ENCODE results near the gene MAP9. TPM values are rescaled to one million over a fixed set of nuclear protein-coding genes. Genes with fewer than 3 reads are reported as not detected.

MAP9 gene
- total RNA-seq, 1 donor = 18.1 TPM

- Histone ChIP-seq H2AFZ (ENCODE audit: low read length) (no peak overlapping the region), H3K4me2 (ENCODE audit: insufficient read depth, low read length) (no peak overlapping the region), H3K4me1 (ENCODE audit: insufficient read depth, low read length) (no peaks in the 10 kb centered on the region), H3K27ac (ENCODE audit: low read depth, low read length) (no peak overlapping the region), H4K20me1 (ENCODE audit: insufficient read depth, low read length) (no peaks in the 10 kb centered on the region), H3K4me3 (ENCODE audit: insufficient read depth, low read length) (no peak overlapping the region), H3K36me3 (ENCODE audit: insufficient read depth, low read length) (no peaks in the 10 kb centered on the region), H3K27me3 (ENCODE audit: insufficient read depth, low read length) (no peaks in the 10 kb centered on the region), H3K79me2 (ENCODE audit: insufficient read depth, low read length) (no peaks in the 10 kb centered on the region), H3K9me3 (ENCODE audit: low read depth, low read length) (no peaks in the 10 kb centered on the region)
- DNase-seq (ENCODE audit: insufficient read length, low spot score, missing footprints) = no peak
- TF ChIP-seq, protein P1, sequence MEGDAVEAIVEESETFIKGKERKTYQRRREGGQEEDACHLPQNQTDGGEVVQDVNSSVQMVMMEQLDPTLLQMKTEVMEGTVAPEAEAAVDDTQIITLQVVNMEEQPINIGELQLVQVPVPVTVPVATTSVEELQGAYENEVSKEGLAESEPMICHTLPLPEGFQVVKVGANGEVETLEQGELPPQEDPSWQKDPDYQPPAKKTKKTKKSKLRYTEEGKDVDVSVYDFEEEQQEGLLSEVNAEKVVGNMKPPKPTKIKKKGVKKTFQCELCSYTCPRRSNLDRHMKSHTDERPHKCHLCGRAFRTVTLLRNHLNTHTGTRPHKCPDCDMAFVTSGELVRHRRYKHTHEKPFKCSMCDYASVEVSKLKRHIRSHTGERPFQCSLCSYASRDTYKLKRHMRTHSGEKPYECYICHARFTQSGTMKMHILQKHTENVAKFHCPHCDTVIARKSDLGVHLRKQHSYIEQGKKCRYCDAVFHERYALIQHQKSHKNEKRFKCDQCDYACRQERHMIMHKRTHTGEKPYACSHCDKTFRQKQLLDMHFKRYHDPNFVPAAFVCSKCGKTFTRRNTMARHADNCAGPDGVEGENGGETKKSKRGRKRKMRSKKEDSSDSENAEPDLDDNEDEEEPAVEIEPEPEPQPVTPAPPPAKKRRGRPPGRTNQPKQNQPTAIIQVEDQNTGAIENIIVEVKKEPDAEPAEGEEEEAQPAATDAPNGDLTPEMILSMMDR (IDR thresholded peaks at IDR 0.05; ENCODE audit: extremely low read depth, low read depth, low read length) = no peak
Observed at GRCh38 chr4:155415662-155416061, 38.9 kb upstream of the MAP9 start.

DNA sequence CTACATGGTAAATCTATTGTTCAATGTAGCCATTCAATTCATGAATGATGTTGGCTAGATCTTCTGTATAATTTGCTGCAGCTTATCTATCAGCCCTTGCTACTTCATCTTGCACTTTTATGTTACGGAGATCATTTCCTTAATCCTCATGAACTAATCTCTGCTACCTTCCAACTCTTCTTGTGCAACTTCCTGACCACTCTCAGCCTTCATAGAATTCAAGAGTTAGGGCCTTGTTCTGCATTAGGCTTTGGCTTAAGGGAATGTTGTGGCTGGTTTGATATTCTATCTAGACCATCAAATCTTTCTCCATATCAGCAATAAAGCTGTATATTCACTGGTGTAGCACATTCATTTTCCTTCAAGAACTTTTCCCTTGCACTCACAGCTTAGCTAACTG is 36.7 kb upstream of the MAP9 start:
- H3K4me3 ChIP-seq (ENCODE audit: insufficient read depth, low read length) = no peak overlapping the region
- DNase-seq (ENCODE audit: insufficient read length, low spot score, missing footprints) = no peak
- no peaks in the 10 kb centered on the region for H4K20me1 ChIP-seq (ENCODE audit: insufficient read depth, low read length)
- H3K27ac ChIP-seq (ENCODE audit: low read depth, low read length) = no peak overlapping the region
- TF ChIP-seq, protein P1 (IDR thresholded peaks at IDR 0.05; ENCODE audit: extremely low read depth, low read depth, low read length) = no peak
- no peaks in the 10 kb centered on the region for H3K9me3 ChIP-seq (ENCODE audit: low read depth, low read length)
- no peaks in the 10 kb centered on the region for H3K4me1 ChIP-seq (ENCODE audit: insufficient read depth, low read length)
- no peaks in the 10 kb centered on the region for H3K79me2 ChIP-seq (ENCODE audit: insufficient read depth, low read length)
- no peaks in the 10 kb centered on the region for H3K36me3 ChIP-seq (ENCODE audit: insufficient read depth, low read length)
- no peaks in the 10 kb centered on the region for H3K27me3 ChIP-seq (ENCODE audit: insufficient read depth, low read length)
- H3K4me2 ChIP-seq (ENCODE audit: insufficient read depth, low read length) = no peak overlapping the region
- no peak overlapping the region for H2AFZ ChIP-seq (ENCODE audit: low read length)

- no peak for DNase-seq (ENCODE audit: insufficient read length, low spot score, missing footprints)
- Histone ChIP-seq H3K4me3 (ENCODE audit: insufficient read depth, low read length) (no peak overlapping the region), H3K4me2 (ENCODE audit: insufficient read depth, low read length) (no peak overlapping the region), H2AFZ (ENCODE audit: low read length) (no peak overlapping the region), H3K27me3 (ENCODE audit: insufficient read depth, low read length) (no peaks in the 10 kb centered on the region), H3K36me3 (ENCODE audit: insufficient read depth, low read length) (no peaks in the 10 kb centered on the region), H3K79me2 (ENCODE audit: insufficient read depth, low read length) (no peaks in the 10 kb centered on the region), H3K27ac (ENCODE audit: low read depth, low read length) (no peak overlapping the region), H3K9me3 (ENCODE audit: low read depth, low read length) (no peaks in the 10 kb centered on the region), H3K4me1 (ENCODE audit: insufficient read depth, low read length) (no peaks in the 10 kb centered on the region), H4K20me1 (ENCODE audit: insufficient read depth, low read length) (no peaks in the 10 kb centered on the region)
- TF ChIP-seq, protein P1 (IDR thresholded peaks at IDR 0.05; ENCODE audit: extremely low read depth, low read depth, low read length) = no peak
Observed at GRCh38 chr4:155411546-155411945, 34.8 kb upstream of the MAP9 start.

GRCh38 chr4:155408796-155409195 is 32.0 kb upstream of the MAP9 start:
- no peaks in the 10 kb centered on the region for H3K9me3 ChIP-seq (ENCODE audit: low read depth, low read length)
- no peak overlapping the region for H2AFZ ChIP-seq (ENCODE audit: low read length)
- no peak for DNase-seq (ENCODE audit: insufficient read length, low spot score, missing footprints)
- no peak overlapping the region for H3K27ac ChIP-seq (ENCODE audit: low read depth, low read length)
- TF ChIP-seq, protein P1 (IDR thresholded peaks at IDR 0.05; ENCODE audit: extremely low read depth, low read depth, low read length) = no peak
- H3K4me1 ChIP-seq (ENCODE audit: insufficient read depth, low read length) = no peaks in the 10 kb centered on the region
- no peaks in the 10 kb centered on the region for H3K27me3 ChIP-seq (ENCODE audit: insufficient read depth, low read length)
- no peak overlapping the region for H3K4me2 ChIP-seq (ENCODE audit: insufficient read depth, low read length)
- H3K4me3 ChIP-seq (ENCODE audit: insufficient read depth, low read length) = no peak overlapping the region
- no peaks in the 10 kb centered on the region for H3K79me2 ChIP-seq (ENCODE audit: insufficient read depth, low read length)
- no peaks in the 10 kb centered on the region for H3K36me3 ChIP-seq (ENCODE audit: insufficient read depth, low read length)
- H4K20me1 ChIP-seq (ENCODE audit: insufficient read depth, low read length) = no peaks in the 10 kb centered on the region
